ENCODE results near the gene USP2.

The USP2 gene

GRCh38 chr11:119381181-119381988 lies at the start of gene USP2:
Gene USP2, minus strand, starts transcription at chr11:119381690. Its CDS starts 8,210 bp downstream, at chr11:119373480.
- DNase-seq, result peak; percentile 97

DNA sequence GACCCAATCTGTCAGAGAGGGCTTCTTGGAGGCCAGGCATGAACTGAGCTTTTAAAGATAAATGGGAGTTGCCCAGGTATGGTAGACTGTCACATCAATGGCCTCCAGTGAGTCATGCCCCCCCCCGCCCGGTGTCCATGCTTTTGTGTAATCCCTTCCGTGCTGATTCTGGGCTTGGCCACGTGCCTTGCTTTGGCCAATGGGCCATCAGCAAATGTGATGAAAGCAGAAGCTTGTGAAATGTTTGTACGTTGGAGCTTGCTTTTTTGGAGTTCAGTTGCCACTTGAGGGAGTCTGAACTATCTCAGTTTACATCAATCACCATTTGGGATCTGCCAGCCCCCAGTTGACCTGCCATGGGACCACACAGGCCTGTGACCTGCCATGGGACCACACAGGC lies 45.8 kb upstream of the USP2 start:
- DNase-seq, result no peak

- DNase-seq, result no peak
Observed at GRCh38 chr11:119426142-119426541, 44.7 kb upstream of the USP2 start.

DNA sequence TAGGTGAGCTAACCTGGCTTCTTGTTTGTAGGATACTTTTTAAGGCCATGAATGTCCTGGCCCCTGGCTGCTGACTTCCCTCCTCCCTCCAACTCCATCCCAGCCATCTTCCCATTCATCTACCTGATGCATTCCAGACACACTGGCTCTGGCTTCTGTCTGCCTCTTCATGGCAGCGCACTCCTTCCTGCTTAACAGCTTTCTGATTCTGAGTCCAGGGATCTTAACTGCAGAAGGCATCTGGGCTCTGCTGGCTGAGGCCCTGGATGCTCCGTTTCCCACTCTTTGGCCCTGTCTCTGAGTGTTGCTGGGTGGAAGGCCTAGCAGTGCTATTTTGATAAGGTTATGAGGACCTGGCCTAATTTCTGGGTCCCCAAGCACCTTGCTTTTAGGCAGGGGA lies 43.3 kb upstream of the USP2 start:
- no peak for DNase-seq

DNA sequence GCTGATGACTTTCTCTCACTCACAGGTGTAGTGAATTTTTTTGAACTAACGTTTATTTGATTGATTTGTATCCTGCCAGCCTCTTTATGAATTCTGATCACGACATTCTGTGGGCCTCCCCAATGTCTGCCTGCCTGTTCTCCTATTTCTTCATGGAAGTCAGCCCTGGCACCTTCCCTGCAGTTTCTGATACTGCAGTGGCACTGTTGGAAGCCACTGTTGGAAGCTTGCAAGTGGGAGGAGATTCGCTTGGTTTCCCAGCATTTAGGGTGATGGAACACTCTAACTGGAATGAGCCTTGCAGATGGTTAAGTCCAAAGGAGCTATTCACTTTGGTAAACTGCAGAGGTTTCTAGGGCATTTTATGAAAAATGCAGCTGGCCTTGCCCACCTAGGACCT lies 42.8 kb upstream of the USP2 start:
- no peak for DNase-seq

DNA sequence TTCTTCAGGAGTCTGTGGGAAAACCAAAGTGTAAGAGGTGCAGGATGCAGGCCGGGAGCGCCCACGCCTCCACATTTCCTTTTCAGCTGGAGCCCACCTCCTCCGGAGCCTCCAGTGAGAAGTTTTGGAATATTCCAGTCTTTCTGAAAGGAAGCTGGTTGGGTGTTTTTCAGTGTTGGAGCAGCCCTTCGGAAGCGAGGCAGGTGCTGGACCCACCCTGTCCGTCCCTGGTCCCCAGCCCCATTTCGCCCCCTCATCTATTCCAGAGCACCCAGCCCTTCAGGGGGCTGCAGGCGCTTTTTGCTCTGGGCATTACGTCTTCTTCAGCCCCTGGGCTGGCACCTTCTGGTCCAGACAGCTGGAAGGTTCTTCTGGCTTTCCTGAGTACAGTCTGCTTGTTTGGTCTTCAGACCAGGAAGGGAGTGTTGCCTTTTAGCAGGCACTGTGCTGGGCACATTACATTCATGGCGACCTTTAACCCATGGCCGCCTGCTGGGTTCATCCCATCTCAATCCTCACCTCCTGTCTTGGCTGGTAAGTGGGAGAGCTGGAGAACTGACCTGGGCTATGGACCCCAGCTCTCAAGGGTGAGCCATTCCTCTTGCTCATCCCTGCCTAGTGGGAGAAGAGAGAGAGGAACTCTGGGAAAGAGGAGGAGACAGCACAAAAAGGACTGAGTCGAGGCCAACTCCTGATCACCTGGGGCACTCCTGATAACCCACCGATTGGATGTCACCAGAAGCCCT lies 42.2 kb upstream of the USP2 start:
- DNase-seq, result peak; percentile 47

- DNase-seq, result peak; percentile 71
Observed at GRCh38 chr11:119422809-119423508, 41.5 kb upstream of the USP2 start, which contains the start of gene THY1. Gene THY1, minus strand, starts transcription at chr11:119423172. Its CDS starts 2,267 bp downstream, at chr11:119420905.

DNA sequence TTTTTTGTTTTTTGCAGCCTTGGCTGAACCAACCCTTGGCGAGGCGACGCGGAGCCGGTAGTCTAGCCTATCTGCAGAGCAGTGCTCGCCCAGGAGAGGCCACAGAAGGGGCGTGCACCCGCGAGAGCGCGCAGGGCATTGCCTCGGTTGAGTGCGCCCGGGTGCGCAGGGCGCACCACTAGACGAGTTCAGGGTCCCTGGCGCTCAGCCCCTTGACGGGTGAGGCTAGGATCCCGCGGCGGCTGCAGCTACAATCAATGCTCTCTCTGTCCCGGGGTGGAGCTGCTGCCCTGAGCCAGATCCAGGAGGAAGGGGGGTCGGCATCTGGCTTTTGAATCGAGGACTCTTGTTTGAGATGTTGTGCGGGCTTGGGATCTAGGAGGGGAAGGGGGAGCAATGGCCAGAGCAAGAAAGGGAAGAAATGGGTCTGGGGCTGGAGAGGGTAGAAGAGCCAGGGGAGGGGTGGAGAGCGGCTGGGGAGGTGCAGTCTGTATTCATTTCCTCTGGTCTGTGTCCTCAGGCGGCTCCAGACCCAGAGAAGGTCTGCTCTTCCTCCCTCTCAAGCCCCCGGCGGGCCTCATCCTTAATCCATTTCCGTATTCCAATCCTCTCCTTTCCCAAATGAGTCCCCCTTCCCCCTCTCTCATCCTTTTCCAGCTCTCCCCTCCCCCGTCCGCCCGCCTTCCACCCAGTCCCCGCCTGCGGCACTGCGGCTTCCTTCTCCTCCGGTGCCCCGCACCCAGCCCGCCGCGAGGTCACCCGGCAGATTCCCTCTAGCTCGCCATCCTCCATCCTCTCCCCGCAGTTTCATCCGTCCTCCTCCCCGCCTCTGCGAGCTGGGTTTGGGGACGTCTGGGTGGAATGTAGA lies 40.7 kb upstream of the USP2 start:
- DNase-seq, result peak; percentile 83

- no peak for DNase-seq
Observed at GRCh38 chr11:119421351-119421750, 39.9 kb upstream of the USP2 start.

DNA sequence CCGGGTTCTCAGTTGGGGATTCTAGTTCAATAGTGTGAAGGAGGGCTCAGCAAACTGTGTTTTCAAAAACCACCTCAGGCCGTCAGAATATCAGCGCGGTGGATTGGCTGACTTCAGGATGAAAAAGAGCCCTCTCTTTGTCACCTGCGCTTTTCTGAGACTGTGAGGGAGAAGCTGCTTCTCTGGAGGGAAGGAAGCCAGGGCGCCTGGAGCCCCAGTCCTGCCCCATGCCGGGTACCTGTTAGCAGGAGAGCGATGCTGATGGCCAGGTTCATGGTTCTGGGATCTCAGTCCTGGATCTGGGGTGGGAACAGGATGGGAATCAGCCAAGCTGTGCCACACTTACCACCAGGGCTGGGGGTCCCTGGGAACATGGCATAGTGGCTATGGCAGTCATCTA lies 39.1 kb upstream of the USP2 start:
- no peak for DNase-seq

DNA sequence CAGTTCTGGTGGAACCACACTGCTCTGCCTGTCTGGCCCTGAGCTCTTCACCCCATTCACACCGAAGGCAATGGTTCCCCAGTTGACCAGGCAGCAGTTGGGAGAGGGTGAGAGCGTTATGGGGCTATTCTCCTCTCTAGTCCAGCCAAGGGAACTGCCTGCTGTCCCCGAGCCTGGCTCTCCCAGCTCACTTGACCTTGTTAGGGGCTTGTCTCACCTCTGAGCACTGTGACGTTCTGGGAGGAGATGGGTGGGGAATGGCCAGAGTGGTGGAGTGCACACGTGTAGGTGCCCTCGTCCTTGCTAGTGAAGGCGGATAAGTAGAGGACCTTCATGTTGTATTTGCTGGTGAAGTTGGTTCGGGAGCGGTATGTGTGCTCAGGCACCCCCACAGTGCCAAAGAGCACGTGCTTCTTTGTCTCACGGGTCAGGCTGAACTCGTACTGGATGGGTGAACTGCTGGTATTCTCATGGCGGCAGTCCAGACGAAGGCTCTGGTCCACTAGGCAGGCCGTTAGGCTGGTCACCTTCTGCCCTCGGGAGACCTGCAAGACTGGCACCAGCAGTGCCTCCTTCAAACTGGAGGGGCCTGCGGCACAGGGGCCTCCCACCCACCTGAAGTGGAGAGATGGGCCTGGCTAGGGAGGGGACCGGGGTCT lies 38.5 kb upstream of the USP2 start:
- no peak for DNase-seq

GRCh38 chr11:119419246-119419645 lies 37.8 kb upstream of the USP2 start:
- DNase-seq, result no peak

GRCh38 chr11:119418759-119419158 lies 37.3 kb upstream of the USP2 start:
- DNase-seq, result no peak

GRCh38 chr11:119417726-119418540 lies 36.4 kb upstream of the USP2 start:
- no peak for DNase-seq

DNA sequence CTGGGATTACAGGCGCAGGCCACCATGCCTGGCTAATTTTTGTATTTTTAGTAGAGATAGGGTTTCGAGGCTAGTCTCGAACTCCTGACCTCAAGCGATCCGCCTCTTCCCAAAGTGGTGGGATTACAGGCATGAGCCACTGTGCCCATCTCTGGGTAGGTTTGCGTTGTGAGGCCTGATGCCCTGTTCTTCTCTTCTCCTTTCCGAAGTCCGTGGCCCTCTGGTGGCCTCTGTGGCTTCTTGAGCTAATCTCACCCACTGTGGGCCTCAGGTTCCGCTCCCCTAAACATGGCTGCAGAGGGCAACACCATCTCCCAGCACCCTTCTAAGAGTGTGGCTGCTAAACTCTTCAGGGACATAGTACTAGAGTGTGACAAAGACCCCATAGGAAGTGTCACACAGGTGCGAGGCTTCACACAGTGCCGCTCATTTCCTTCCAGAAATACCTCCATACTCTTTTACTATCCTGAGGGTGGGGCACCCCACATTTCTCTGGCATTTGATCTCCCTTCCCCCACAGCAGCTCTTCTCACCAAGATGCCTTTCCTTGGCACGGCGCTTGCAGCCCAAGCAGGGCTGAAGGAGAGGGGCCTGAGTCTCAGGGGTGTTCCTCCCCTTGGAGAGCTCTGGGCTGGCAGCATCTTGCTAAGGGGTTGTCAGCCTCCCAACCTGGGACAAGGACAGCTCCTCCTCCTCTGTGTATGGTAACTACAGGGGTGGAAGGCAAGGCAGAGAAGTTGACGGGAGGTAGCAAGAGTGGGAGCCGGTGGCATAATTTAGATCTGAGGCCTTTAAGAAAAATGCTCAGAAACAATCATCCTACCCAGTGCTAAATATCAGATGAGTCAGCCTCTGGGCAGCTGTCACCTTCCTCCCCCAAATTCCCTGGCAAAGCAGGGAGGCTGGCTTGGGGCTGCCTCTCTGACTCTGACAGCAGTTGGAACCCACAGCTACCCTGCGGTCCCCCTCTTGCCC lies 35.4 kb upstream of the USP2 start:
- no peak for DNase-seq

DNA sequence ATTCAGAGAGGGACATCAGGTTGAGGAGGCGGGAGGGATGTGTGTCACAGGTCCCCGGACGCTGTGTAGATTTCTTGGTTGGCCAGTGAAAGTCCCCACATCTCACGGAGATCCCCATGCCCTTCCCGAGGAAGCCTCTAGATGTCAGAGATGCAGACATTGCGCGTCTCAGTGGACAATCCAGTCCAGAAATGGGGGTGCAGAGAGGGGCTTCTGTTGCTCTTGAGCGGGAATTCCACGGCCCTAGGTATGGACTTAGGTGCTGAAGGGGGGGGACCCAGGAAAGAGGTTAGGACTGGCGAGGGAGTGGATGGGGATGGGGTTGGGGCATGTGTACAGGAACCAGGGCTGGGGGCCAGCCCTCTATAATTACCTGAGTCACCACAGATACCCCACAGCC lies 34.5 kb upstream of the USP2 start:
- no peak for DNase-seq

DNA sequence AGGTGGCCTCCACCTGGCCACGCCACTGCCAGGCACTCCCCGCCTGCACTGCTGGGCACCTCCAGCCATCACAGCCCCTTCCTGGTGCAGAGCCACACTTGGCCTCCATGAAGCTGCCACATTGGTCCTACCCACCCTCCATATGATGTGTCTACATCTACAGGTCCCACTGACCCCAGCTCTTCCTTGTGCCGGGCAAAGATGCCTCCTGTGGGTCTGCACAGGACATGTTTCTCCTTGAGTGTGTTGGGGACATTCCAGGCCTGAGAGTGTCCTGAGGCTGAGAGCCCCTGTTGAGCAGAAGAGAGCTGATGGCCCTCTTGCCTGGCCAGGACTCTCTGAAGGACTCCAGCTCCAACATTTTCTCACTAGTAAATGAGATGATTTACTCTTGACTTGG lies 34.0 kb upstream of the USP2 start:
- no peak for DNase-seq

GRCh38 chr11:119414734-119415133 lies 33.2 kb upstream of the USP2 start:
- DNase-seq, result no peak

GRCh38 chr11:119414321-119414720 lies 32.8 kb upstream of the USP2 start:
- DNase-seq, result no peak

GRCh38 chr11:119412072-119412471 lies 30.6 kb upstream of the USP2 start:
- no peak for DNase-seq

Measured in retina (tissue), 1 donor.